LHCN-M2 (cell line): ENCODE data around the gene TRAPPC3. TPM values are rescaled to one million over a fixed set of nuclear protein-coding genes. Genes with fewer than 3 reads are reported as not detected.
A peak's percentile ranks its signal among the peaks of the same experiment; 100 is the strongest.
"Not testable (repeated sequence)": the region's sequence is repeated elsewhere in the genome, so short reads cannot be mapped to it uniquely, and the experiment has no call there.

Experiments used
- DNase-seq: peaks from one replicate; pipeline ENCODE4 v3.0.0-alpha.2; 2012; ENCODE audit warnings: low read depth
- polyA plus RNA-seq: library from polyadenylated mRNA; unstranded; fragments of >200 nt; gene quantifications from one replicate; pipeline ENCODE4 v1.2.1, GENCODE V29; 2012; ENCODE audit warnings: missing spikeins
- total RNA-seq: library from RNA; depleted of rRNA; stranded (reverse); fragments of >200 nt; gene quantifications from 2 replicates; pipeline ENCODE4 v1.2.3, GENCODE V29; 2014; rRNA removed

Gene TRAPPC3
- 129 and 134 TPM in 2 replicates for total RNA-seq
- 125 TPM for polyA plus RNA-seq

DNA sequence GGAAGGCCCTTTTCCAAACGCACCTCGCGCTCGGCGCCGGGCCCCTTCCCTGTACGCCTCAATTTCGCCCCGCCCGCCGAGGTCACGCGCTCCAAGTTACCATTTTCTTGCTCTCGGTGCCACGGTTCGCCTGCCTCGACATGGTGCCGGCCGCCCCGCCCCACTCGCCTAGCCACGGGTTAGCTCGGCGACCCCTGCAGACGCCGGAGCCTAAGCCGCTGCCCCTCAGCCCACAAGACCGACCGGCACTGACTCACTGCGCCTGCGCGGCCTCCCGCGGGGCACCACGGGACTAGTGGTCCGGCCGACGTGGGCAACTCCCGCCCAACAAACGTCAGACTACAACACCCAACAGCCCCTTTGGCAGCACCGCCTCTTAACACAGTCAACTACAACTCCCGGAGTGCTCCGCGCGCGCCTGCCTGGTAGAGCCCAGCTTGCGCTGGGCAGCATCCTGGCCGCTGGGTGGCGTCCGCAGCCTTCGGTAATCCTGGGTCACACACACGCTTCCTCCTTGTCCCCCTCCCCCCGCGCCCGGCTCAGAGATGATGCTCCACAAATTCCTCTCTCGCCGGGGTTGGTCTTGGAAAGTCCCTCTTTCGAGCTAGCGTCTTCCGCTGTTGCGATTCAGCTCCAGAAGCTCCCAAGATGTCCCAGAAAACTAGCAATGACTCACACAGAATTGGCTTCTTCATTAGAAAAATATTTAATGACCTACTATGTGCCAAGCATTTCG, at the start of gene TRAPPC3:
Gene TRAPPC3 (minus strand): TSS at position 250 of the 736 bp plus-strand sequence. CDS start 108 bp downstream, at position 142.
- peak; percentile 99 for DNase-seq

DNA sequence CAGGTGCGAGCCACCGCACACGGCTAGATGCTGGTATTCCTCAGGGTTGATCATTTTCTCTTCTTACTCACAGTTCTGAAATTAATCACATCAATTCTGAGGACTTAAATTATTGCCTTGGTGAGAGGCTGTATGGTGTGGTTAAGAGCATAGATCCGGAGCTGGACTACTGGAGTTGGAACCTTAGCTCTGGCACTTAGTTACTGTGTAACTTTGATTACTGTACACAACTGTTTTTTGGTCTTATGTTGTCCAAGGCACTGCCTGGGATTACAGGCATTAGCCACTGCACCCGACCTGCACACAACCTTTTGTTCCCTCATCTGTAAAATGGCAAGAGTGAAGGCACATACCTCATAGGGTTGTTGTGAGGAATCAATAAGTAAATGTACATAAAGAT, 49.4 kb upstream of the TRAPPC3 start:
- DNase-seq: no peak

DNA sequence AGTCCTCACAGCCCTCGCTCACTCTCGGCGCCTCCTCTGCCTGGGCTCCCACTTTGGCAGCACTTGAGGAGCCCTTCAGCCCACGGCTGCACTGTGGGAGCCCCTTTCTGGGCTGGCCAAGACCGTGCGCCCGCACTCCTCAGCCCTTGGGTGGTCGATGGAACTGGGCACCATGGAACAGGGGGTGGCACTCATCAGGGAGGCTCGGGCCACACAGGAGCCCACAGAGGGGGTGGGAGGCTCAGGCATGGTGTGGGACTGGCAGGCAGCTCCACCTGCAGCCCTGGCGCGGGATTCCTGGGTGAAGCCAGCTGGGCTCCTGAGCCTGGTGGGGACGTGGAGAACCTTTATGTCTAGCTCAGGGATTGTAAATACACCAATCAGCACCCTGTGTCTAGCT, 47.5 kb upstream of the TRAPPC3 start:
- DNase-seq: not testable (repeated sequence)

DNA sequence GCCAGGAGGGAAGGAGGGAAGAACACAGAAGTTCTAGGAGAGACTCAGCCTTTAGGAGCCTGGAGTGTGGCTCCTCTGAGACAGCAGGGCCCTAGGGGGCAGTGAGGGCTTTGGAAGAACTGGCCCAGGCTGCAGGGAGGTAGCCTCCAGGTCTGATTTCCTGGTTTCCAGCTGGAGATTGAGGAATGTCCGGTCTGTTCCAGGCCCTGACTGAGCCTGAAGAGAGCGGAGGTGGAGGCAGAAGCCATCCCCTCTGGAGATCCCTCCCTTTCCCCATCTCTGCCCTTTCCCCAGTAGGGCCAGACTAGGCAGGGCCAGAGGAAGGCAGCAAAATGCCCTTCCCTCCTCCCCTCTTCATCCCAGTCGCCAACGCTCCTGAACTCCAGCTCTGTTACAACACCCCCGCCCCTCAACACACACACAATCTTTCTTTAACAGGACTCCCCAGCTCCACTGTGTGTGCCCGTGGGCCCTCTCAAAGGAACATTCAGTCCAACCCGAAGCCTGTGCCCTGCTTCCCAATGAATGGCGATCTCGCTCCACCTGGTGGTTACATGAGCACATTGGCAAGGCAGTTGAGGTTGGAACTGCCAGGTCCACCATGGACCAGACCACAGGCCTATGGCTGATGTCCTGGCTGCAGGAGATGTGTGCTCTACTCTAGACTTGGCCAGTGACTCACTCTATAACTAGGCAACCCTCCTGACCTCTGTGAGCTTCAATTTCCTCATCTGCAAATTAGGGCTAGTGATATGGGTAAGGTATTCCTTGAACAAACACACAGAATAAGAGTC, 38.7 kb upstream of the TRAPPC3 start:
- peak; percentile 92 for DNase-seq

- DNase-seq: no peak
Observed at GRCh38 chr1:36183309-36183856, 34.1 kb upstream of the TRAPPC3 start.

GRCh38 chr1:36182734-36183133, 33.4 kb upstream of the TRAPPC3 start:
- no peak for DNase-seq

DNA sequence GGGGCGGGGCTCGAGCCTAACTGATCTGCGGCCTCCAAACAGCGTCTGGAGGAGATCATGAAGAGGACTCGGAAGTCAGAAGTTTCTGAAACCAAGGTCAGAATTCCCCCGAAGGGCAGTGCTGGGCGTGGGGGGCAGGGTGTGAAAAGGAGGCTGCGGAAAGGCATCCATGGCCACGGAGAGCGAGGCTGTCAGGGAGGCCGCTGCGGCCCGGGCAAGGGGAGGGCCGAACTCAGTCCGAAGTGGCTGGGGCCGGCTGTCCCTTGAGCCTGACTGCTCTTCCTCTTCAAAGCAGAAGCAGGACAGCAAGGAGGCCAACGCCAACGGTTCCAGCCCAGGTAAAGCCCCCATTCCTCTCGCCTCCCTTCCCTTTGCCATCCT, 29.9 kb upstream of the TRAPPC3 start:
- DNase-seq: no peak

DNA sequence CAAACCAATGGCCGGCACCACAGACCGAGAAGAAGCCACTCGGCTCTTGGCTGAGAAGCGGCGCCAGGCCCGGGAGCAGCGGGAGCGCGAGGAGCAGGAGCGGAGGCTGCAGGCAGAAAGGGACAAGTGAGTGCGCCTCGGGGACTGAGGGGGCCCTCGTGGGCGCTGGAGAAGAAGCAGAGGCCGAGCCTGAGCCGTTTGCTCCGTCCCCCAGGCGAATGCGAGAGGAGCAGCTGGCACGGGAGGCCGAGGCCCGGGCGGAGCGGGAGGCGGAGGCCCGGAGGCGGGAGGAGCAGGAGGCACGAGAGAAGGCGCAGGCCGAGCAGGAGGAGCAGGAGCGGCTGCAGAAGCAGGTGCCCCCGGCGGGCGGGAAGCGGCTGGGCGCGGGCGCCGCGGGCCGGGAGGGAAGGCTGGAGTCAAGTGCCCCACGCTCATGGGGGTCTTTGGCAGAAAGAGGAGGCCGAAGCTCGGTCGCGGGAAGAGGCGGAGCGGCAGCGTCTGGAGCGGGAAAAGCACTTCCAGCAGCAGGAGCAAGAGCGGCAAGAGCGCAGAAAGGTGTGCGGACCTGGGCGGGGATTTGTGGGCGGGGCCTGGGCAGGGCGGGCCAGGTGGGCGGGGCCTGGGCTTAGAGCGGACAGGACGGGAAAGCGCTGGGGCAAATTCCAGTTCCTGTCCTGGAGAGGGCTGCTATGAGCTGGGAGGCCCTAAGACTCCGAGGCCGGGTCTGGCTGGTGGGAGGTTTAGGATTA, 29.4 kb upstream of the TRAPPC3 start:
- DNase-seq: no peak

DNA sequence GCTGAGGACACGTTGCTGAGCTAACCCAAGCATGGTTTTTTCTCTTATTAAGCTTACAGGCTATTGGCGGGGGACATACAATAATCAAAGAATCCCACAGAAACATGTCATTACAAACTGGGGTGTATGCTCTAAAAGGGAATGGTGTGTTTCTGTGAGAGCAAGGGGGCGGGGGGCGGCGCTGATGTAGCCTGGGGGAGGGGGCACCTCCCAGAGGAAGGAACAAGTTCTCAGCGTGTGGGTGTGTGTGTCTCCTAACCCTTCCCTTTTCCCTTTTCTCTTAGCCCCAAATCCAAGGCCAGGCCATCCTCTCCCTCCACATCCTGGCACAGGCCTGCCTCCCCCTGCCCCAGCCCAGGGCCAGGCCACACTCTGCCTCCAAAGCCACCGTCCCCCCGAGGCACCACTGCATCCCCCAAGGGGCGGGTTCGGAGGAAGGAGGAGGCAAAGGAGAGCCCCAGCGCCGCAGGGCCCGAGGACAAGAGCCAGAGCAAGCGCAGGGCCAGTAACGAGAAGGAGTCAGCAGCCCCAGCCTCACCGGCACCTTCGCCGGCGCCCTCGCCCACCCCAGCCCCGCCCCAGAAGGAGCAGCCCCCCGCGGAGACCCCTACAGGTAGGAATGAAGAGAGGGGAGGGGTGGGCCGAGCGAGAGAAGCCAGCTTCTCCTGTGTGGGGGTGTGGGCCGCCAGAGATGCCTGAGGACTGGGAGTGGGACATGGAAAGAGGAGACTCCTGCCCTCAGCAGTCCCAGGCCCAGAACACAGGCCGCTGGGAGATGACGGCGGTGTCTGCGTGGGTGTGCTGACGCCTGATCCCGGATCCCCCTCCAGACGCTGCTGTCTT, 28.5 kb upstream of the TRAPPC3 start:
- no peak for DNase-seq

GRCh38 chr1:36176106-36176949, 27.0 kb upstream of the TRAPPC3 start:
- no peak for DNase-seq

DNA sequence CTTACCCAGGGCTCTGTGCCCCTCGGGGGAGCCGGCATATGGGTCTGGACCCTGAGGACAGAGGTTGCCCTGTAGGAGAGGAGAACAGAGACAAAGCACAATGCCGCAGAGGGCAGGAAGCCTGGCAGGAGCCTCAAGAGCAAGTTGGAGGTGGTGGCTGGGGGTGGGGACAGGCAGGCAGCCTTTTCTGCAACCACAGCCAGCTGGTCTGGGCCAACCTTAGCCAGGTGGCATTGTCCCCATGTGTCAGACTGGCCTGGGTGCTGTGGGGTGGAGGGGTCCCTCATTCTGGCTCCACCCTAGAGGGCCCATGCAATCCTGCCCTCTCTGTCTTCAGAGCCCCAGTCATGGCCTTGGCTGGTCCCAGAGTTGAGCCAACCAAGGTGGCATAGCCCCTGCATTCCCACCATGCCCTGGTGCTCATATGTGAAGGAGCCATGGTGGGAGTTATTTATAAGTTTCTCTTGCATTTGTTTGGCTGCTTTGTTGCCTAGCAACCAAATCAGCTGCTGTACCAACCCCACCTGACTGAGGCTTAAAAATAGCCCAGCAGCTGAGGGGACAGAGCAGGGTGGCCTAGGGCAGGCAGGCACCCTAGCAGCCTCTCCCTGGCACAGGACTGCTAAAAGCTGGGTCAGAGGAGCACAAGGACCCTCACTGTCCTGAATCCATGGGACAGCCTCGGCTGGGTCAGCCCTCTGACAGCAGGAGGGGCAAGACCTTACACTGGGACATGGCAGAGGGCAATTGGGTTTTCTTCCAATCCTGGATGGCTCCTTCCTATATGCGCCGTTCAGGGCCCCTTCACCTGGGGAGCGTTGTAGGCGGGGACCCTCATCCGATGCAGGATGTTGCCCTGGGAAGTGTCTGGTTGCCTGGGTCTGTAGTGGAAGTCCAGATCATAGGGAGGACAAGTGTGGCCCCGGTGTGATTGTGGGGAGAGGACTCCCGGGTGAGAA, 26.1 kb upstream of the TRAPPC3 start:
- peak; percentile 85 for DNase-seq

- DNase-seq: no peak
Observed at GRCh38 chr1:36174713-36175112, 25.4 kb upstream of the TRAPPC3 start.

DNA sequence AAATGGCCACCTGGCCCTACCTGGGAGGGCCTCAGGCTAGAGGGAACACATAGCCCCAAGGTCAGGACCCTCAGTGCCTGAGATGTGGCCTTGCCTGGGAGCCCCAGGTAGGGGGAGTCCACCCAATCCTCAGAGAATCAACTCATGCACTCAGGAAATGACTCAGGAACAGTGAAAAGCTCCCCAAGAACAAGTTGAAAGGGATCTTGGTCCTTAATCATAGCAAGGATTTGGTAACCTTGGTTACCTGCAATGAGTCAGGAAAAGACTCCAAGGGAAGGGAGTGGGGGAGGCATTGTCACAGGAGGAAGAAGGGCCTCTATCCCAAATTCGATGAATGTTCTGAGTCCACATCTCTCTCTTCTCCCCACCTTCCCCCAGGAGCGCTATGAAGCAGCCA, 23.7 kb upstream of the TRAPPC3 start:
- DNase-seq: peak; percentile 81

DNA sequence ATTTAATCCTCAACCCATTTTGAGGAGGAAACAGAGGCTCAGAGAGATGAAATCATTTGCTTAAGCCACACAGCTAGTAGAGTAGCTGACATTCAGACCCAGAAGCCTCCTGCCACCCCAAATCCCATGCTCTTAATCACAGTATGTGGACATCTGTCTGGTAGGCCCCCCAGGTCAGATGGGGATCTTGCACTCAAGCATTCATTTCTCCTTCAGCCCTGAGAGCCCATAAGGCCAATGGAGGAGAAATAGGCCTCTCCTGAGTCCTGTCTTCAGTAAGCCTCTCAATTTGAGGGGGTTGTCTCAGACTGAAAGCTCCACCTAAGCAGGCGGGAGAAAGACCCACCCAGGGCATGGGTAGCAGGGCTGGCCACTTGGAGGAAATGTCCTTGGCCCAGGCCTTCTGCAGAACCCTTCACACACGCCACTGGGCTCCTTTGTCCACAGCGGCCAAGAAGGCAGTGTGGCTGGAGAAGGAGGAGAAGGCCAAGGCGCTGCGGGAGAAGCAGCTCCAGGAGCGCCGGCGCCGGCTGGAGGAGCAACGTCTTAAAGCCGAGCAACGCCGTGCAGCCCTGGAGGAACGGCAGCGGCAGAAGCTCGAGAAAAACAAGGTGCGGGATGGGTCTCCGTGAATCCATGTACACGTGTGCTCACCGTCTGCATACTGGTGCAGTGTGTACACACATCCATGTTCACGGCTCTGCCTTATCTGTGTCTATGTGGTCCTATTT, 22.9 kb upstream of the TRAPPC3 start:
- DNase-seq: no peak

- no peak for DNase-seq
Observed at GRCh38 chr1:36170643-36171412, 21.5 kb upstream of the TRAPPC3 start.

GRCh38 chr1:36168514-36168913, 19.2 kb upstream of the TRAPPC3 start:
- DNase-seq: no peak
